HG03095 (cell line): ENCODE results near the gene MARCHF3.
A peak's percentile ranks its signal among the peaks of the same experiment; 100 is the strongest.
"Not testable (repeated sequence)": the region's sequence is repeated elsewhere in the genome, so short reads cannot be mapped to it uniquely, and the experiment has no call there.

Experiments used
- ATAC-seq: cut with Tn5 transposase; IDR thresholded peaks from one replicate; pipeline ENCODE4 v1.9.1; 2021; ENCODE audit warnings: moderate library complexity; ENCODE audit not compliant: unreplicated experiment

MARCHF3 gene

DNA sequence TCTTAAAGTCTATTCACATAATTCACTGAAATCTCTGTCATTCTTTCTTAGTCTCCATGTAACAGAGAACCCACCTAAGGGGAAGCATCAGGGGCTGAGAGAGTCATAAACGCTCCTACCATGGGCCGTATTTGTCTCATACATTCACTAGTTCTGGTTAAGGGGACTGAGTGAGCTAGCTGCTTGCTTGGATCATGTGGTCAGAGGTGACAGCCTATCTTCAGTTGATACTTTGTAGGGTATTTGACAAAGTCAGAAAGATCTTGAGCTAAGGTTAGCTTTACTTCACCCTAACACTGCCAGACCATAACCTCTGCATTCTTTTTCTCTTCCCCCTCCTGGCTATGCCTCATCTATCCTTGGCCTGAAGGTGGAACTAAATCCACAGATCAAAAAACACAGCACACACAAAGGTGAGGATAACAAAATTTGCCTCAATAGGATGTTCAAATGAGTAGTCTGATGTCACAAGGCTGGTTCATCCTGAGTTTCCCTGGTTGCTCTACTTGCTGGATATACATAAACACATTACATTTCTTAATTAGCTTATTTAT is 66.5 kb downstream of the MARCHF3 start:
- no peak for ATAC-seq

DNA sequence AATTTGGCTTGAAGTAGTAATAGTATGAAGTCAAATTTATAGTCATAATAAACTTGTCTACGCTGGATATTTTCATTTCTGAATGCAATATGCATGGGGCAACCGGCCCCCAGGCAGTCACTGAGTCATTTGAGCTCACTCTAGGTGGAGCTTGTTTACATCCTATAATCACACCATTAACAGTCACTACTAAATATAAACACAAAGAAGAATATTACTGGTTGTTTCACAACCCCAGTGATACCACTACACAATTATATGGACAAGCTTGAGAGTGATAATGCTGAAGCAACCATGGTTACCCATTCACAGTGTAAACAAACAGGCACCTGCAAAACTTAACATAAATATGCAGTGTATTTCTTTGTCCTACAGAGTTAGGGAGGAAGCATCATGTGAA is 68.7 kb downstream of the MARCHF3 start:
- peak; percentile 73 for ATAC-seq

DNA sequence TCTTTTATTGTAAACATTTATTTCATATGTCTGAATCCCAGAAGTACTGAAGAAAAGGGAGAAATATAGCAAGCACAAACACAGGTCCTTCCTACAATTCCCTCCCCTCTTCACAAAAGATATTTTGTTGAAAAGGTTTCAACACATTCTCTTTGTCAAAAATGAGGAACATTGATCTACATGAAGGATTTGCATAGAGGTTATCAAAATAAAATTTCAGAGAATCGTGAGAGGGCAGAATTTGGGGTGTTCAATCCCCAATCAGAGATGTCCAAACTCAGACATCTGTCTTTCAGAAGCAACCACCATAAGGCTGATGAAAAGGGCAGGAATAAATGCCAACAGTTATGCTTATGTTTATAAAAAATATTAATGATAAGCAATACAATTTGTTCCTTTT is 69.2 kb downstream of the MARCHF3 start:
- no peak for ATAC-seq

DNA sequence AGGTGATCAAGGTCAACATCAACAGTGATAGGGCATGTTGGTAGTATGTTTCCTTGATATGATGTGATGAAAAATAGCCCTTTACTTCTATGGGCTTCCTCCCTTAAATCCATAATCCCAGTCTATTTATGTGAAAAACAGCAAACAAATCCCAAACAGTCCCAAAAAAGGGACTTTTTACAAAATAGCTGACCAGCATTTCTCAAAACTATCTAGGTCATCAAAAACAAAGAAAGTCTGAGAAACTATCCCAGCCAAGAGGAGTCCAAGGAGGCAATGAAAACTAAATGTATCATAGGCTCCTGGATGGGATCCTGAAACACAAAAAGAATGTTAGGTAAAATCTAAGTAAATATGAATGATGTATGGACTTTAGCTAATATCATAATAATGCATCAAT is 71.2 kb downstream of the MARCHF3 start:
- ATAC-seq, result no peak

DNA sequence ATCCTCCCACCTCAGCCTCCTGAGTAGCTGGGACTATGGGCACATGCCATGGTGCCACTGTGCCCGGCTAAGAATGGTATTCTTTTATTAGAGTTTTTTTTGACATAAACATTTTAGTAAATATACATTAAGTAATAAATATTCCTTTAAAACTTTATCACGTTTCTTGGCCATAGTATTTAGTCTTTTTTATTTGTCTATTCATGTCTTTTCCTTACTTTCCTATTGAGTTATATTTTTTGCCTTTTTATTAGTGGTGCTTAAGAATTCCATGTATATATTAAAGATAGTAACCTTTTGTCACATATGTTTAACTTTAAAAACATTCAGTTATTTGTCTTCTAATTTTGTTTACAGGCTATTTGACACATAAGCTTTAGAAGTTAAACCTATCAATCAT is 73.4 kb downstream of the MARCHF3 start:
- no peak for ATAC-seq

DNA sequence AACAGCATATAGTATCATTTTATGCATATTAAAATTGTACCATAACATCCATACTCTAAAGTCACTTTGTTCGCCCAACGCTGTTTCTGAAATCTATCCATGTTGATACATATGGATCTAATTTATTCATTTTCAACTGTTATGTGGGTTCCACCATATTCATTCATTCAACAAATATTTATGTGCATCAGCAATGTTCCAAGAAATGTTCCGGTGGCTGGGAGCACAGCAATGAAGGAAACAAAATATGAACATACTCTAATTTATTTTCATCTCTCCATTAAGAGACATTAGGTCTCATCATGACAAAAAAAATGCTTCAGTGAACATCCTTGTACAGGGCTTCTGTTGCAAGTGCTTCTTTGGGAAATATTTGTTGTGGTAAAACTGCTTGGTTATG is 75.4 kb downstream of the MARCHF3 start:
- ATAC-seq, result no peak

DNA sequence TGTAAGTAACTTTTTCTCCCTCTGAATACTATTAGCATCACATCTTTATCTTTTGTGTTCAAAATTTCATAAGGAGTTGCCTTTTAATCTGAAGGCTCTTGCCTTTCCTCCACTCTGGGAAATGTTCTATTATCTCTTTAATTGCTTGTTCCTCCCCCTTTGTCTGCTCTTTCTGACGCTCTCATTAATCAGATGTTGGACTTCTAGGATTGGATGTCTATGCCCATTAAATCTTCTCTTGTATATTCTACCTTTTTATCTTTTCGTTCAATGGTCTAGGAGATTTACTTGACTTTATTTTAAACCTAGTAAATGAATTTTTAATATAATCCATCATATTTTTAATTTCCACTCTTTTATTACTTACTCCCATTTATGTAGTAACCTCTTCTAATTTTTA is 76.7 kb downstream of the MARCHF3 start:
- ATAC-seq, result no peak

DNA sequence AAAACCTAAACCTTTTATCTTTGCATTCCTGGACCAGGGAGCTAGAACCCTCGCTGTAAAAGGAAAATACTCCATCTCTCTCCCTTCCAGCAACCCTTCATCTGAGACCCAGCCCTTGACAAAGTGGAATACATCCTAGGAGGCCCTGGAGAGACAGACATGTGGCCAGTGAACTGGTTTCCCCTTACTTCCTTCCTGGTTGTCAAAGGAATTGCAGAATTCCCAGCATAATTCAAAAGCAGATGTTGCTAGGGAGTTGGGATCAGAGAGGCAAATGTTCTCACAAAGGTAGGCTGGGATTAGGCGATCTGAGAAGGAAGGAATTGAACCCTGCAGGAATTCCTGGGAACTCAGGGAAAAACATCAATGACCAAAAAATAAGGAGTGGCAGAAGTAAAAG is 80.9 kb downstream of the MARCHF3 start:
- ATAC-seq, result no peak

DNA sequence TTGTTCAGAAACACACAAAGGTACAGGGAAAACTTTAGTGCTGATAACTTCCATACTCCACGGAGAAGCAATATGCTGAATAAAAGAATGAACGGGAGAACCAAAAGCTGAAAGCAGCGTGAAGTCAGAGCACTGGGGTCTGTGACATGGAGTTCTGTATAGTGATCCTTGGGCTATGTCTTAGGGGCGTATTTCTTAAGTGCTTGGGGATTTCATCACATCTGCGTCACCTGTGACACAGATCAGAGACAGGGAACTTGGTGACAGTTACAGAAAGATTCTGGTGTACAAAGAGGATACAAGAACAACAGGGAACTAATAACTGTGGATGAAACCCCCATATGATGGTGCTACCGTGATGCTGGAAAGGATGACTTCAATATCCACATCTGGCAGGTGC is 81.9 kb downstream of the MARCHF3 start:
- ATAC-seq, result no peak

DNA sequence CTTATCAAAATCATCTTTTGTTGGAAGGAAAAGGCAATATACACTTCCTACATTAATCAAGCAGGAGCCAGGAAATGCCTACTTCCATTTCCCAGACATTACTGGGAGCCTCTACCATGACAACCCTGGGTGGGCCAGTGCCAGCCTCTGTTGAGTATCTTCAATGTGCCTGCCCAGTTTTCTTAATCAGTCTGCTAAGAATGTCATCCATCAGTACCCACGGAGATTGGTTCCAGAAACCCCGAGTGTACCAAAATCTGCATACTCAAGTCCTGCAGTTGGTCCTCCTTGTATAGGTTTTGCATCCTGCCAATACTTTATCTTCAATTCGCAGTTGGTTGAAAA is 82.4 kb downstream of the MARCHF3 start:
- ATAC-seq, result no peak

DNA sequence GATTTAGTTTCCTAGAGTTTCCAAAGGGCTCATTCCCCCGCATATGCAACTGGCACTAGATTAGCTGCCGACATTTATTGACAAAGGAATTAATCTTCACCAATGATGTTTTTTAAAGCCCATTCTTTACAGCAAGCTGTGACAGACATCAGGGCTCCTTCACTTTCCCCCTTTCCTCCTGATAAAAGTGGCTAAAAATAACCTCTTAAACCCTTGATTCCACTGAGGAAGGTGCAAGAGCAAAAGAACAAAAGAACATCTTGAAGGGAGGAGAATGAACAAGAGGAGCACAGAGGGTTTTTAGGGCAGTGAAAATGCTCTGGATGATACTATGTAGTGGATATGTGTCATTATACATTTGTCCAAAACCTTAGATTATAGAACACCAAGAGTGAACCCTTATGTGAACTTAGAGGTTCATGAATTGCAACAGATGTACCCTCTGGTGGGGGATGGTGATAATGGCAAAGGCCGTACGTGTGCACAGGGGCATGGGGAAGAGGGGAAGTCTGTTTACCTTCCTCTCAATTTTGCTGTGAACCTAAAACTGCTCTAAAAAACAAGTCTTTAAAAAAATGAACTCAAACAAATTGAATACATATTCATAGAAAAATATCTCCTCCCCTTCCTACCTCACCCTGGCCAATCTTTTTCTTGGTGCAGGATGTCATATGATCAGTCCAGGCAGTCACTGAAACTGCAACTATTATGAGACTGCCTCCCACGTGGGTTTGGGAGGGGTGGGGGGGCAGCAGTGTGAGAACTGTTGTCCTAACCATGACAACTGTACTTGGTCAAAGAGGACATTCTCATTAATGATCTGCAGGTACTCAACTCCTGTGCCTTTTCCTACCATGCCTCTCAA is 83.0 kb downstream of the MARCHF3 start:
- ATAC-seq, result peak; percentile 92

DNA sequence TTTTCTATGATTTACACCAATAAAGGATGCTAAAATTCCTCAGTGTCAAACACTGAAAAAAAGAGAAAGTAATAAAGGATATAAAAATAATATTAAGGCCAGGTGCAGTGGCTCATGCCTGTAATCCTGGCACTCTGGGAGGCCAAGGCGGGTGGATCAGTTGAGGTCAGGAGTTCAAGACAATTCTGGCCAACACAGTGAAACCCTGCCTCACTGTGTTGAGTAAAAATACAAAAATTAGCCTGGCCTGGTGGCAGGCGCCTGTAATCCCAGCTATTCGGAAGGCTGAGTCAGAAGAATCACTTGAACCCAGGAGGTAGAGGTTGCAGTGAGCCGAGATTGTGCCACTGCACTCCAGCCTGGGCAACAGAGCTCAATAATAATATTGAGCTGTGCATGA is 87.5 kb downstream of the MARCHF3 start:
- not testable (repeated sequence) for ATAC-seq

DNA sequence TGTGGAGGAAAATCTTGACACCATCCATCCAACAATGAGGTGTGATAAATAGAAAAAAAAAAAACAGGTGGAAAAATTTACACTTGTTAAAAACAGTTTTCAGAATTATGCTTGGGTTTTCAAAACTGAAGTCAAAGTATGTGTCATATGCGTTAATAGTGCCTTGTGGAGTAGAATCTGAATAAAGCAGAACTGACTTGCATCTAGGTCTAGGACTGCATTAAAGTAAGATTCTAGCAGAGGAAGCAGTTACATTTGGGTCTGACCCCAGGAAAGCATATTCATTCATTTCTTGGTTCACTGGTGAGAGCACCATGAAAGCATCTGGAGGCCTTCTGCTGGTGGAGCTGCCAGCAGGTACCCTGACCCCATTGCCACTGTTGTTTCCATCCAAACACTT is 89.0 kb downstream of the MARCHF3 start:
- no peak for ATAC-seq

DNA sequence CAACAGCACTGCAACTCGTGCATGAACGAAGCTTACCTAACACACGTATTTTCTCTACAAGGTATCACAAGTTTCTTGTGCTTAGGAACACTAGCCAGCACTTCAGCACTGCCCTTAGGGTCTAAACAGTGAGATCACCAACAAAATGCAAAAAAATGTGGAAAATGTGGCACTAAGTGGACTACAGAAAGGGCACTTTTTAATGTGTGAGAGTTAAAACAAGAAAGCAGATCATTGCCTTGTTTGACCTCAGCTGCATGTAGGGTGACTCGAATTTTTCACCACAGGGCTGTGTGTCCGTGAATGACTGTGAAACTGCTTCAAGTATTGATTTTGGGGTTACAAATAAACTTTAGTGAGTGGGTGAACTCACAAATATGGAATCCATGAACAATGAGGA is 90.5 kb downstream of the MARCHF3 start:
- no peak for ATAC-seq

DNA sequence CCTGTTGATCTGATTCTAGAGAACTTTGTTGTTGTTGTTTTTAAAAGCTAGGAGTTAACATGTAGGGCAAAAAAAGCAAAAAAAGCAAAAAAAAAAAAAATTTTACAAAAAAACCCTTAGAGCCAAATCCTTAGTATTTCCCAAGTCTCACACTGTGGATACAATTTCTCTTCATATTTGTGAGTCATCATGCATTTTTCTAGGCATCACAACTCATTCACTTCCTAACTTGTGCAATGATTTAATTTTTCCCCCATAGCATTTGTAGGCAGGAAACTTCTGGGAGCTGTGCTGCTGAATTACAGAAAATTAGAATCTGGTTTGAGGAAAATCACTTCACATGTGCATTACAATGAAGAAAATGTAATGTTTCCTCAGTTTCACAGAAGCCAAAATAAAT is 91.9 kb downstream of the MARCHF3 start:
- ATAC-seq, result no peak

DNA sequence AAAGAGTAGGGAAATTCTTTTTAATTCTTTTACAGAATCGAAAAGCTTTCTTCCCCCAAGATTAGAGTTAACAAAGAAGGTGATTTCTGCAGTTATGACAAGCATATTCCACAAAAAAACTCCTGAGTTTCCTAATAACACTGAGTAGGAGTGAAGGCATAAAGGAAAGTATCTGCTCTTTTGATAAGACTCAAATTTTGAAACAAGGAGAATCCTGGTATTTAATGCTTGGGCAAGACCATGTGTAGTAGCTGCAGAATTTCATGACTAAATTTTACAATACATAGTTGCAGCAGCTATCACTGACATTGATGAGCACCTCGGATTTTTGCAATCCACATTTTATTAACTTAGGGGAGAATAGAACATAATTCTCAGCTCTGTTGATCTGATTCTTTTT is 92.6 kb downstream of the MARCHF3 start:
- ATAC-seq, result no peak

DNA sequence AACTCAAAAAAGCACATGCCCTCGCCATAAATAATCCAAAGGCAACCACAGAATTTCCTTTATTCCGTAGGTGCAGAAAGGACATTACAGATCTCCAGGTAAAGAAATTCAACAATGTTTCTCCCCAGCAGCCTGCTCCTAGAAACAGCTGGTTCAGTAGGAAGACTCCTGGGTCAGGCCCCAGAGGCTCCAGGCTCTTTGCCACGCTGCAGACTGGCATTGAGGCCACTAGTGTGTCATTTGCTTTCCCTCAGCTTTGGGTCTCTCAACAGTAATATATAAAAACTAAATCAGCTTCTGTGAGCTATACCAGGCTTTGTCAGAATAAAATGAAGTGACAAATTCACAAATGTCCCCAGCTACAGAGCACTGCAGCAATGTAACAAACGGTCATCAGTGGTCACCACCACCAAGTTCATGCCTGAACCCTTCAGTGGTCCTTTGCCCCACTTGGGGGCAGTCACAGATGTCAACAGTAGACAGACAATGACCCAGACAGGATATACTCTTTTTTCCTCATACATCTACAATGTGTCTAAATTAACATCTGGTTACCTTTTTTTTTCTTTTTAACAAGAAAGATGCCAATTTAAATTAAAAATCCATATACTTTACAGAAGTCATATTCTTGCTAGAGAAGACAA is 93.5 kb downstream of the MARCHF3 start:
- ATAC-seq, result no peak

DNA sequence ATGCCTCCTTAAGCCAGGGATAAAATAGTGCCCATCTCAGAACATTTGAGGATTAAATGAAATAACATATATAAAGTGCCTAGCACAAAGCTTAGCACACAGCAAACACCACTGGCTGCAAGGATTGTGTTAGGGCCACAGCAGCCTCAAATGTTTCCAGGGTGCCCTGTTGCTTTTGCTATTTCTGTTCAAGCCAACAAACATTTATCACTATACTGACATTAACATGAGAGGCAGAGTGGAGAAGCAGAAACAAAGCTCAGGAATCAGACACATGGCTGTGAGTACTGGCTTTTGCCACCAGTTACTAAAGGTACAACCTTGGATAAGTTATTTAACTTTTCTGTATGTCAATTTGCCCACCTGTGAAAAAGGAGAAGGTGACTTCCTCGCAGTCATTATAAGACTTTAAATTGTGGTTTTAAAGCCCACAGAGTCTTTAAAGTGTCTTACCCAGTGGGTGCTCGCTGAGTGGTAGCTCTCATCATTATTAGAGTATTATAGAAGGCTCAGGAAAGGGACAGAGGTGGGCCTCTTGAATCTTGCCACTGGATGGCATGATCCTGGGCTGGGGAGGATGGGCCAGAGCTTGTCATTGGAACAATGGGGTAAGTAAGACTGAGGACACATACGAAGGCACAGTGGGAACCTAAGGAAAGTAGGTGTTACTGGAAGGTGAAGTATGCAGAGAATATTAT is 98.2 kb downstream of the MARCHF3 start:
- ATAC-seq, result no peak

DNA sequence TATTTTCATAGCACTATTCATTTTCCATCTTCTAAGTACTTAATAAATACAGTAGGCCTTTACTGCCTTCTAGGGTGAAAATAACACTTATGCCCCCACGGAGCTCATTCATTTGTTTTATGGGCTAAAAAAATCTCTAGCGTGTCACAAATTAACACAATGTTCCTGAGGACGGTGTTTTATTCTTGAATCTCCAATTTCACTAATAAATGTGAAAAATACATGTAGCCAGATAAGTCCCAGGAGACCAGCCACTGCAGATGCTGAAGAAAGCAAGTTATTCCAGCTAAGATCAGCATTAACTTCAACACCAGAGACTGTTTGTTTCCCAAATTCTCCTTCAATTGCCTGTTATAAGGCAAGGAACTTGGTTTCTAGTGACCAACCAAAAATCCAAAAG is 102.3 kb downstream of the MARCHF3 start:
- ATAC-seq, result no peak

DNA sequence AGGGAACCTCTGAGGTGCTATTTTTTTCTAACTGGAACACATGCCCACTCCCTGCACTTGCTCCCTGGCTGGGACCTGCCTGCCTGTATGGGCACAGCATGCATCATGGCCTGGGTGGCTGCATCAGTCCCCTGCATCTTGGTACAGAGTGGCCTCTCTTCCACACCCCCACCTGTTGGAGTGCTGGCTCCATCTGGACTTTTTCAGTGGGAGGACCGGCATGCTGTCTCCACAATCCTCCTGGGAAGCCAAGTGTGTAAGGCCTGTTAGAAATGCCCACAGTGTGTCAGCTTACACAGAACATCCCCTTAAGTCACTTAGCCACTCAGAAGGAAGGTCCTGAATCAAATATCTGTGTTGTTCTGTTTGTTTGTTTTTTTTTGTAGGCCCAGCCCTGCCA is 102.9 kb downstream of the MARCHF3 start:
- no peak for ATAC-seq

DNA sequence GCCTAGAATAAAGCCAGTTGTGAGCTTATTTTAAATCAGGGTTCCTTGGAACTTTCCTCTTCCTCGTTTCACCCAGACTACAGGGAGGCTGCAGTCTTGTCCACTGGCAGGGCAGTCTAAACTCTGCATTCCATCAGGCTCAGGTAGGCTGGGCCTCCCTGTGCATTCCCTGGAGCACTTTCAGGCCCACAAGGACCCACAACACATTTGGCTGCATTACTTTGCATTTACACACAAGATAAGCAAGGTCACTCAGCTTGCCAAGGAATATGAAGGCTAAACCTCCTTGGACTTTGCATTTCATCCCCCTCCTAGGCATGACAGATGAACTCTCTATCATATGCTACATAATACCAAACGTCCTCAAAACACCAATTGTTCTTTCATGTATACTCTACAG is 104.2 kb downstream of the MARCHF3 start:
- no peak for ATAC-seq

DNA sequence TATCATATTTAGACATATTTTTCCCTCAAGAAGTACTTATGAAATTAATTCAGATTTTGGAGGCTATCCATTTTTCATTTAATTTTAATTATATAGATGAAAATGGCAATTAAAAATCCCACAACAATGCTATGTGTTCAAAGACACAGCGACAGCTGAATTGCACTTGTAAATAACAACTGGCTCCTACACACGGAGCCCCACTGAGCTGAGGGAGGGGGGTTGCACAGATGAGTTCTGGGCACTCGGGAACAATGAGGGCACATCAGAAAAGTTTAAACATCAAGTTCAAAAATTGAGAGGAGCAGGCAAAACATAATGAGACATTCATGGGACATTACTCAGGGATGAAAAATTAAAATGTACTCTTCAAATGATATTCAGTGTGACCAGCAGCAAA is 104.9 kb downstream of the MARCHF3 start:
- no peak for ATAC-seq
